ENCODE measurements around the gene FAM20B. TPM values are rescaled to one million over a fixed set of nuclear protein-coding genes. Genes with fewer than 3 reads are reported as not detected.

Gene FAM20B
- total and polyA plus RNA-seq, 4 donors, result 3.1 to 39.8 (median 13.6) TPM

GRCh38 chr1:179030130-179030529, 4.4 kb downstream of the FAM20B start (continued):
- TF ChIP-seq YY1 (IDR thresholded peaks at IDR 0.05) (no peak), FOXA1 (IDR thresholded peaks at IDR 0.05) (no peak), SP1 (IDR thresholded peaks at IDR 0.05) (no peak), HNF4G (IDR thresholded peaks at IDR 0.05) (no peak), FOXA2 (IDR thresholded peaks at IDR 0.05) (no peak), GABPA (IDR thresholded peaks at IDR 0.05 in 1 of 2, conservative IDR thresholded peaks at IDR 0.05 in 1 of 2) (no peak)
- TF ChIP-seq, protein P1, sequence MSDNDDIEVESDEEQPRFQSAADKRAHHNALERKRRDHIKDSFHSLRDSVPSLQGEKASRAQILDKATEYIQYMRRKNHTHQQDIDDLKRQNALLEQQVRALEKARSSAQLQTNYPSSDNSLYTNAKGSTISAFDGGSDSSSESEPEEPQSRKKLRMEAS (IDR thresholded peaks at IDR 0.05), result no peak

DNA sequence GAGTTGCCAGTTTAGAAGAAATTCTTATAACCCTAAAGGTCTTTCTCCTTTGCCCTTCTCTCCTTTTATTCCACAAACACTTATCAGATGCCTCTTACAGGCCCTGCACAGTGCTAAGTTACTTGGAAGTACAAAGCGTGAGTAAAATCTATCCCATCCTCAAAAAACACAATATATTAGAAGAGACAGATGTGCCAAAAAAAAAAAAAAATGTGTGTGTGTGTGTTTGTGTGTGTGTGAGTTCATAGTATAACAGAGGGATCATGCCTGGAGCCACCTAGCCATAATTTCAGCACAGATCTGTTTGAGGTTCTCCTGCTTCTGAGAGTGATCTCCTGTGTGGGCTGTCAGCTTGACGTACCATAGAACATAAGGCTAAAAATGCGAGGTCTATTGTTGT, 5.0 kb downstream of the FAM20B start:
- H3K36me3 ChIP-seq (ENCODE audit: control insufficient read depth in 4 of 4, insufficient read depth in 3 of 4, low read depth in 1 of 4, low read length in 3 of 4), result no peaks in the 10 kb centered on the region
- H3K9ac ChIP-seq (ENCODE audit: low read depth in 1 of 2, low read length in 2 of 2), result no peak overlapping the region
- peaks cover 7 to 31% (median 23%) of the 10 kb centered on the region in 4 donors for H3K4me1 ChIP-seq (ENCODE audit: control insufficient read depth in 4 of 4, insufficient read depth in 4 of 4, low read length in 3 of 4)
- DNase-seq (ENCODE audit: low spot score), result no peak
- 93% methylated on average over 3 of the region's 3 CpGs for WGBS
- TF ChIP-seq RXRA (IDR thresholded peaks at IDR 0.05) (no peak), NR2F2 (IDR thresholded peaks at IDR 0.05) (no peak), SP1 (IDR thresholded peaks at IDR 0.05) (no peak), HNF4G (IDR thresholded peaks at IDR 0.05) (no peak), RAD21 (IDR thresholded peaks at IDR 0.05) (no peak), YY1 (IDR thresholded peaks at IDR 0.05) (no peak), GABPA (IDR thresholded peaks at IDR 0.05 in 1 of 2, conservative IDR thresholded peaks at IDR 0.05 in 1 of 2) (no peak), HNF4A (conservative IDR thresholded peaks at IDR 0.05) (no peak), EGR1 (IDR thresholded peaks at IDR 0.05; ENCODE audit: low read depth in 2 of 2) (no peak), FOXA2 (IDR thresholded peaks at IDR 0.05) (no peak), JUND (IDR thresholded peaks at IDR 0.05) (no peak), TAF1 (conservative IDR thresholded peaks at IDR 0.05) (no peak), FOXA1 (IDR thresholded peaks at IDR 0.05) (no peak)
- TF ChIP-seq, protein P2, sequence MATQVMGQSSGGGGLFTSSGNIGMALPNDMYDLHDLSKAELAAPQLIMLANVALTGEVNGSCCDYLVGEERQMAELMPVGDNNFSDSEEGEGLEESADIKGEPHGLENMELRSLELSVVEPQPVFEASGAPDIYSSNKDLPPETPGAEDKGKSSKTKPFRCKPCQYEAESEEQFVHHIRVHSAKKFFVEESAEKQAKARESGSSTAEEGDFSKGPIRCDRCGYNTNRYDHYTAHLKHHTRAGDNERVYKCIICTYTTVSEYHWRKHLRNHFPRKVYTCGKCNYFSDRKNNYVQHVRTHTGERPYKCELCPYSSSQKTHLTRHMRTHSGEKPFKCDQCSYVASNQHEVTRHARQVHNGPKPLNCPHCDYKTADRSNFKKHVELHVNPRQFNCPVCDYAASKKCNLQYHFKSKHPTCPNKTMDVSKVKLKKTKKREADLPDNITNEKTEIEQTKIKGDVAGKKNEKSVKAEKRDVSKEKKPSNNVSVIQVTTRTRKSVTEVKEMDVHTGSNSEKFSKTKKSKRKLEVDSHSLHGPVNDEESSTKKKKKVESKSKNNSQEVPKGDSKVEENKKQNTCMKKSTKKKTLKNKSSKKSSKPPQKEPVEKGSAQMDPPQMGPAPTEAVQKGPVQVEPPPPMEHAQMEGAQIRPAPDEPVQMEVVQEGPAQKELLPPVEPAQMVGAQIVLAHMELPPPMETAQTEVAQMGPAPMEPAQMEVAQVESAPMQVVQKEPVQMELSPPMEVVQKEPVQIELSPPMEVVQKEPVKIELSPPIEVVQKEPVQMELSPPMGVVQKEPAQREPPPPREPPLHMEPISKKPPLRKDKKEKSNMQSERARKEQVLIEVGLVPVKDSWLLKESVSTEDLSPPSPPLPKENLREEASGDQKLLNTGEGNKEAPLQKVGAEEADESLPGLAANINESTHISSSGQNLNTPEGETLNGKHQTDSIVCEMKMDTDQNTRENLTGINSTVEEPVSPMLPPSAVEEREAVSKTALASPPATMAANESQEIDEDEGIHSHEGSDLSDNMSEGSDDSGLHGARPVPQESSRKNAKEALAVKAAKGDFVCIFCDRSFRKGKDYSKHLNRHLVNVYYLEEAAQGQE (IDR thresholded peaks at IDR 0.05), result no peak
- TF ChIP-seq, protein P3, sequence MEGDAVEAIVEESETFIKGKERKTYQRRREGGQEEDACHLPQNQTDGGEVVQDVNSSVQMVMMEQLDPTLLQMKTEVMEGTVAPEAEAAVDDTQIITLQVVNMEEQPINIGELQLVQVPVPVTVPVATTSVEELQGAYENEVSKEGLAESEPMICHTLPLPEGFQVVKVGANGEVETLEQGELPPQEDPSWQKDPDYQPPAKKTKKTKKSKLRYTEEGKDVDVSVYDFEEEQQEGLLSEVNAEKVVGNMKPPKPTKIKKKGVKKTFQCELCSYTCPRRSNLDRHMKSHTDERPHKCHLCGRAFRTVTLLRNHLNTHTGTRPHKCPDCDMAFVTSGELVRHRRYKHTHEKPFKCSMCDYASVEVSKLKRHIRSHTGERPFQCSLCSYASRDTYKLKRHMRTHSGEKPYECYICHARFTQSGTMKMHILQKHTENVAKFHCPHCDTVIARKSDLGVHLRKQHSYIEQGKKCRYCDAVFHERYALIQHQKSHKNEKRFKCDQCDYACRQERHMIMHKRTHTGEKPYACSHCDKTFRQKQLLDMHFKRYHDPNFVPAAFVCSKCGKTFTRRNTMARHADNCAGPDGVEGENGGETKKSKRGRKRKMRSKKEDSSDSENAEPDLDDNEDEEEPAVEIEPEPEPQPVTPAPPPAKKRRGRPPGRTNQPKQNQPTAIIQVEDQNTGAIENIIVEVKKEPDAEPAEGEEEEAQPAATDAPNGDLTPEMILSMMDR (IDR thresholded peaks at IDR 0.05; ENCODE audit: low read depth, low read length, missing input control), result no peak
- TF ChIP-seq, protein P4, sequence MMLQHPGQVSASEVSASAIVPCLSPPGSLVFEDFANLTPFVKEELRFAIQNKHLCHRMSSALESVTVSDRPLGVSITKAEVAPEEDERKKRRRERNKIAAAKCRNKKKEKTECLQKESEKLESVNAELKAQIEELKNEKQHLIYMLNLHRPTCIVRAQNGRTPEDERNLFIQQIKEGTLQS (IDR thresholded peaks at IDR 0.05), result no peak
- TF ChIP-seq, protein P5, sequence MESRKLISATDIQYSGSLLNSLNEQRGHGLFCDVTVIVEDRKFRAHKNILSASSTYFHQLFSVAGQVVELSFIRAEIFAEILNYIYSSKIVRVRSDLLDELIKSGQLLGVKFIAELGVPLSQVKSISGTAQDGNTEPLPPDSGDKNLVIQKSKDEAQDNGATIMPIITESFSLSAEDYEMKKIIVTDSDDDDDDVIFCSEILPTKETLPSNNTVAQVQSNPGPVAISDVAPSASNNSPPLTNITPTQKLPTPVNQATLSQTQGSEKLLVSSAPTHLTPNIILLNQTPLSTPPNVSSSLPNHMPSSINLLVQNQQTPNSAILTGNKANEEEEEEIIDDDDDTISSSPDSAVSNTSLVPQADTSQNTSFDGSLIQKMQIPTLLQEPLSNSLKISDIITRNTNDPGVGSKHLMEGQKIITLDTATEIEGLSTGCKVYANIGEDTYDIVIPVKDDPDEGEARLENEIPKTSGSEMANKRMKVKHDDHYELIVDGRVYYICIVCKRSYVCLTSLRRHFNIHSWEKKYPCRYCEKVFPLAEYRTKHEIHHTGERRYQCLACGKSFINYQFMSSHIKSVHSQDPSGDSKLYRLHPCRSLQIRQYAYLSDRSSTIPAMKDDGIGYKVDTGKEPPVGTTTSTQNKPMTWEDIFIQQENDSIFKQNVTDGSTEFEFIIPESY (IDR thresholded peaks at IDR 0.05), result no peak
- TF ChIP-seq, protein P1 (IDR thresholded peaks at IDR 0.05), result no peak
- H3K9me3 ChIP-seq (ENCODE audit: control insufficient read depth in 4 of 4, low read length in 3 of 4), result no peaks in the 10 kb centered on the region
- H3K27me3 ChIP-seq (ENCODE audit: control insufficient read depth in 4 of 4, insufficient read depth in 4 of 4, low read length in 3 of 4), result no peaks in the 10 kb centered on the region
- no peak overlapping the region for H3K27ac ChIP-seq (ENCODE audit: low read depth in 1 of 2, low read length in 2 of 2)
- no peak overlapping the region for H3K4me3 ChIP-seq (ENCODE audit: low read depth in 1 of 3, low read length in 3 of 3)

Data from liver (tissue), 9 donors.